Measurements from ENCODE around the gene KIF3C.

GRCh38 chr2:25939257-25939668, 43.0 kb downstream of the KIF3C start:
- TF ChIP-seq BHLHE40 (IDR thresholded peaks at IDR 0.05; ENCODE audit: borderline replicate concordance) (no peak), FOXK2 (IDR thresholded peaks at IDR 0.05) (no peak)

All from HEK293T (cell line).